Choroid plexus epithelial cell (primary cell): ENCODE measurements around the gene ARHGAP4.

Source experiments
- DNase-seq: peaks from one replicate; pipeline ENCODE4 v3.0.0-alpha.2; 2010; ENCODE audit warnings: low read depth
- H3K4me3 ChIP-seq: 2 replicates; pipeline ENCODE4 v1.5.1; 2011; ENCODE audit warnings: low read depth, mild to moderate bottlenecking, control low read depth, low read length, moderate library complexity
- CTCF ChIP-seq: conservative IDR thresholded peaks from 2 replicates; pipeline ENCODE4 v1.5.1; 2011; ENCODE audit warnings: low read depth, mild to moderate bottlenecking, control low read depth, inconsistent platforms, low read length, moderate library complexity

The ARHGAP4 gene

GRCh38 chrX:153944140-153944799 lies 18.2 kb upstream of the ARHGAP4 start, which contains the start of gene RENBP:
Gene RENBP, minus strand, starts transcription at chrX:153944643. Its CDS starts 33 bp downstream, at chrX:153944610.
- TF ChIP-seq CTCF = no peak
- DNase-seq = no peak
- H3K4me3 ChIP-seq = peak within 1 kb of the TSS; percentile 35

- TF ChIP-seq CTCF = no peak
- H3K4me3 ChIP-seq = no peak overlapping the region
- no peak for DNase-seq
Observed at GRCh38 chrX:153941336-153942252, 15.5 kb upstream of the ARHGAP4 start.

- DNase-seq = no peak
- TF ChIP-seq CTCF = no peak
- H3K4me3 ChIP-seq = no peak overlapping the region
Observed at GRCh38 chrX:153939573-153939972, 13.5 kb upstream of the ARHGAP4 start.

- H3K4me3 ChIP-seq = no peak overlapping the region
- DNase-seq = no peak
- peak; percentile 2 for TF ChIP-seq CTCF
Observed at GRCh38 chrX:153938226-153938786, 12.2 kb upstream of the ARHGAP4 start.

- no peak for TF ChIP-seq CTCF
Observed at GRCh38 chrX:153937056-153937455, 11.0 kb upstream of the ARHGAP4 start.

GRCh38 chrX:153935326-153935851 lies 9.3 kb upstream of the ARHGAP4 start:
- peak overlapping the region; percentile 41 for H3K4me3 ChIP-seq
- DNase-seq = no peak
- no peak for TF ChIP-seq CTCF

More at GRCh38 chrX:153937056-153937455, 11.0 kb upstream of the ARHGAP4 start:
- no peak overlapping the region for H3K4me3 ChIP-seq
- no peak for DNase-seq
